WERI-Rb-1 (cell line): ENCODE data around the gene TRAPPC2.

Experiments used
- DNase-seq: peaks from one replicate; pipeline ENCODE4 v3.0.0-alpha.2; 2020
- H3K27ac ChIP-seq: fragments of 250-450 bp; sonication (Bioruptor Pico); 2 replicates; pipeline ENCODE4 v1.5.1; 2020; ENCODE audit warnings: mild to moderate bottlenecking, moderate library complexity
- H3K27me3 ChIP-seq: fragments of 250-450 bp; sonication (Bioruptor Pico); 2 replicates; pipeline ENCODE4 v1.5.1; 2021; ENCODE audit warnings: mild to moderate bottlenecking, low read depth, moderate library complexity; ENCODE audit not compliant: insufficient read depth, severe bottlenecking
- H3K36me3 ChIP-seq: fragments of 250-450 bp; sonication (Bioruptor Pico); 2 replicates; pipeline ENCODE4 v1.5.1; 2020; ENCODE audit warnings: mild to moderate bottlenecking, moderate library complexity
- H3K4me3 ChIP-seq: 2 replicates; pipeline ENCODE4 v1.5.1; 2011; ENCODE audit warnings: low read depth, mild to moderate bottlenecking, control low read depth, low read length
- H3K9me3 ChIP-seq: fragments of 250-450 bp; sonication (Bioruptor Pico); 2 replicates; pipeline ENCODE4 v1.5.1; 2021; ENCODE audit warnings: mild to moderate bottlenecking, moderate library complexity; ENCODE audit not compliant: severe bottlenecking
- TF ChIP-seq, protein P1 (sequence below): IDR thresholded peaks from 2 replicates; pipeline ENCODE4 v1.5.1; 2011; ENCODE audit warnings: low read depth, mild to moderate bottlenecking, control low read depth, inconsistent platforms, low read length

Gene TRAPPC2

DNA sequence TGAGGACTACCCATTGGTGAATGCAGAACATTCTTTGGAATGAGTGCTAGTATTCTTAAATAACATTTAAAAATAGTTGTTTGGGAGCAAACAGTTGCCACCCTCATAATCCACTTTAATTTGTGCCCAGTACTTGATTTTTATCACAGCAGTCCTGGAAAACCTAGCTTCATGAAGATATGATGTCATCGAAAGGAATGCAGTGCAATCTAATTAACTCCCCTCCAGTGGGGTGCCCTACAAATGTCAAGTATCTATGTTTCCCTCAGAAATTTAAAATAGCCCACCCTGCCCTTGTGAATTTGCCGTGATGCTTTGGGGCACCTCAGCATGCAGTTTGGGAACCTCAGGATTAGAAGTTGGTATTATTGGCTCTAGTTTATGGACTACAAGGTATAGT is 40.1 kb downstream of the TRAPPC2 start:
- no peaks in the 10 kb centered on the region for H3K27me3 ChIP-seq
- no peak overlapping the region for H3K27ac ChIP-seq
- no peak overlapping the region for H3K4me3 ChIP-seq

DNA sequence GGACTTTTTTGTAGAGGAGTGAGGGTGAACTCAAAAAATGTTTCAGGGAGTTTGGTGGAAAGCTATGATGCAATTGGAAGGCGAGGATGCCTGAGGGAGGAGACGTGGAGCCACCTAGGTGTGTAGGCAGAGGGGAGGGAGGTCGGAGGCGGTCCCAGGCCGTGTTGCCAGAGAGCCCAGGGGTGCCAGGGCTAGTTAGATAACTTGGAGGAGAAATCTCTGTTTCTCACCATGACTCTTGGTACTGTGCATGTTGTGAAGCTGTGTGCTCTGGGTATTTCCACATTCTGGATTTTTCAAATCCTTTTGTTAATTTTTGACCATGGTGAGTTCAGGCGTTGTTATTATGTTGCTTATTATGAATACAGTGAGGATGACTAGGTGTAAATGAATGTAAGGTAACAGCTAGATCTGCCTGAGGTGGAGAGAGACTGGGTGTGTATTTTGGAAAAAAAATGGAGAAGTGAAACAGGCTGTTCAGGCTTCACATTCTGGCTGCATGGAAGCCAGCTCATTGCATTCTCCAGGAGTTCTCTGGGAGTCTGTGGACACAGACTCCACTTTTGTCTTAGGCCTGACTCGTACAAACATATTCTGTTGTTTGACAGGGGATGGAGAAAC is 41.0 kb downstream of the TRAPPC2 start:
- TF ChIP-seq, protein P1, sequence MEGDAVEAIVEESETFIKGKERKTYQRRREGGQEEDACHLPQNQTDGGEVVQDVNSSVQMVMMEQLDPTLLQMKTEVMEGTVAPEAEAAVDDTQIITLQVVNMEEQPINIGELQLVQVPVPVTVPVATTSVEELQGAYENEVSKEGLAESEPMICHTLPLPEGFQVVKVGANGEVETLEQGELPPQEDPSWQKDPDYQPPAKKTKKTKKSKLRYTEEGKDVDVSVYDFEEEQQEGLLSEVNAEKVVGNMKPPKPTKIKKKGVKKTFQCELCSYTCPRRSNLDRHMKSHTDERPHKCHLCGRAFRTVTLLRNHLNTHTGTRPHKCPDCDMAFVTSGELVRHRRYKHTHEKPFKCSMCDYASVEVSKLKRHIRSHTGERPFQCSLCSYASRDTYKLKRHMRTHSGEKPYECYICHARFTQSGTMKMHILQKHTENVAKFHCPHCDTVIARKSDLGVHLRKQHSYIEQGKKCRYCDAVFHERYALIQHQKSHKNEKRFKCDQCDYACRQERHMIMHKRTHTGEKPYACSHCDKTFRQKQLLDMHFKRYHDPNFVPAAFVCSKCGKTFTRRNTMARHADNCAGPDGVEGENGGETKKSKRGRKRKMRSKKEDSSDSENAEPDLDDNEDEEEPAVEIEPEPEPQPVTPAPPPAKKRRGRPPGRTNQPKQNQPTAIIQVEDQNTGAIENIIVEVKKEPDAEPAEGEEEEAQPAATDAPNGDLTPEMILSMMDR = no peak
- Histone ChIP-seq H3K4me3 (no peak overlapping the region), H3K27ac (no peak overlapping the region), H3K36me3 (peaks cover 3% of the 10 kb centered on the region), H3K27me3 (no peaks in the 10 kb centered on the region), H3K9me3 (no peaks in the 10 kb centered on the region)
- no peak for DNase-seq

More for the DNA sequence above, 40.1 kb downstream of the TRAPPC2 start:
- TF ChIP-seq, protein P1 = no peak
- H3K9me3 ChIP-seq = no peaks in the 10 kb centered on the region
- no peak for DNase-seq
- peaks cover 3% of the 10 kb centered on the region for H3K36me3 ChIP-seq

DNA sequence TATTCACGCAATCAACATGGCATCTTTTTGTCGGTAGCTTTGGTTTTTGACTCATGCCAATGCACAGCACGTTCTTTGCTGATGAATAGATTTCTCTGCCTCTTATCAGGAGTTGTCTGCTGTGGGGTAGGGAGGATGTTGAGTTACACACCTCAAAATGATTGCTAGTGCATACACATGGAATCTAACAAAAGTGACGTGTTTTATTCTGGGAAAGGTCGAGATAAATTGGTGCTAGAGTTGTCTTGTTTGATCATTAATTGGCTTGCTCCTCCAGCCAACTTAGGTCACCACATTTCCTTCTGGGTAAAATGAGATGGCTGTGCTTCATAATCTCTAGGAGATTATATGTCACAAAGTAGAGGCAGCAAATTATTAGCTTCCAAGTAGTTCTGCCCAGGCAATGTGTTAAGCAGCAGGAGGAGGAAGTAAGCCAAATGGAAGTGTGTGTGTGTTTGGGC is 41.6 kb downstream of the TRAPPC2 start:
- Histone ChIP-seq H3K27ac (no peak overlapping the region), H3K27me3 (no peaks in the 10 kb centered on the region), H3K36me3 (peaks cover 3% of the 10 kb centered on the region), H3K9me3 (no peaks in the 10 kb centered on the region), H3K4me3 (no peak overlapping the region)
- DNase-seq = no peak
- TF ChIP-seq, protein P1 = no peak

DNA sequence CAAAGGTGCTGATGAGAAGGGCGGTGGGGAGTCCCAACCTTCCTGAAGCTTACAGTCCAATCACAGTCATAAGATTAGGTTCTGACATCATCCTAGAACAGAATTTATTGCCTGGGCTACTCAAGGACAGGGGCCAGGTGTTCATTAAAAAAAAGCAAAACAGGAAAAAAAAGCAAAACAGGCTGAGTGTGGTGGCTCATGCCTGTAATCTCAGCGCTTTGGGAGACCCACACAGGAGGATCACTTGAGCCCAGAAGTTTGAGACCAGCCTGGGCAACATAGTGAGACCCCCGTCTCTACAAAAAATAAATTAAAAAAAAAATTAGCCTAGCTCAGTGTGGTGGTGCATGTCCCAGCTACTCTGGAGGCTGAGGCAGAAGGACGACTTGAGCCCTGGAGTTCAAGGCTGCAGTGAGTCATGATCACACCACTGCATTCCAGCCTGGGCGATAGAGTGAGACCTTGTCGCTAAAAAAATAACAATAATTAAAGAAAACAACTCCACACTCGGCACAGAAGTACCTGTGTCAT is 42.5 kb downstream of the TRAPPC2 start:
- DNase-seq = no peak
- Histone ChIP-seq H3K27ac (no peak overlapping the region), H3K9me3 (no peaks in the 10 kb centered on the region), H3K27me3 (no peaks in the 10 kb centered on the region), H3K36me3 (peaks cover 3% of the 10 kb centered on the region; the same call in 1 of the 2 replicates), H3K4me3 (no peak overlapping the region)
- TF ChIP-seq, protein P1 = no peak

DNA sequence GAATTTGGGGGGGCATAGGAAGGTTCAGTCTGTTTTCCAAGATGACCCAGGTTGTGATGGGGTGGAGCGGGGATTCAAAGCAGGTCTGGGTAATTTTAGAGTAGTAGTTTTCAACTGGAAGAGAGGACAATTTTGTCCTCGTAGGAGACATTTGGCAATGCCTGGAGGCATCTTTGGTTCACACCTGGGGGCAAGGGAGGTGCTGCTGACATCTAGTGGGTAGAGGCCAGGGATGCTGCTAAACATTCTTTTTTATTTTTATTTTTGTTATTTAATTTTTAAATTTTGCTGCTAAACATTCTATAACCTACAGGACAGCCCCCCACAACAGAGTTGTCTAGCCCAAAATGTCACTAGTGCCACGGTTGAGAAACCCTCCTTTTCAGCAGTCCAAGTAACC is 43.6 kb downstream of the TRAPPC2 start:
- Histone ChIP-seq H3K27ac (no peak overlapping the region), H3K27me3 (no peaks in the 10 kb centered on the region), H3K9me3 (no peaks in the 10 kb centered on the region), H3K36me3 (peaks cover 3% of the 10 kb centered on the region; the same call in 1 of the 2 replicates), H3K4me3 (no peak overlapping the region)
- TF ChIP-seq, protein P1 = no peak
- DNase-seq = no peak

DNA sequence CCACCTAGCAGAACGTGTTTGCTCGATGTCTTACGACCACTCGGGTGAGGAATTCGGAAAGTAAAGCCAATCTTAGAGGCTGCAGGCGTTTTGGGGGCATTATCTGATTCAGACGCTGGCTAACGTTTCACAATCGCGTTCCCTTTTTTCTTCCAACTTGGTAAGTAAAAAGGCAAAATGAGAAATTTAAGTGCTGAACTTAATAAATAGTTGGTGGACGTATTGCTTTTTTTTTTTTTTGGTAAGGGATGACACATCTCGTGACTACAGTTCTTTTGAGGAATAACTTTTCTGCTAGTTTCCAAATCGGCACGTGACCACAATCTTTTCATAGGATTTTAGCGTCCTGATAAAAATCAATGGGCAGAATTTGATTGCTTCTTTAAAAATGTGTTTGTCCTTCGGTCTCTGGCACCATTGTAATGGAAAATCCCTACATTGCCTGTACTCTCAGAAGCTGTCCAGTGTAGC is 44.6 kb downstream of the TRAPPC2 start:
- H3K36me3 ChIP-seq = peaks cover 3% of the 10 kb centered on the region; the same call in 1 of the 2 replicates
- no peaks in the 10 kb centered on the region for H3K27me3 ChIP-seq
- no peaks in the 10 kb centered on the region for H3K9me3 ChIP-seq
- DNase-seq = no peak
- H3K27ac ChIP-seq = peak overlapping the region; percentile 84
- H3K4me3 ChIP-seq = peak overlapping the region; percentile 65
- TF ChIP-seq, protein P1 = no peak
